ENCODE measurements around the gene QKI.
"Not testable (repeated sequence)": the region's sequence is repeated elsewhere in the genome, so short reads cannot be mapped to it uniquely, and the experiment has no call there.

QKI gene

DNA sequence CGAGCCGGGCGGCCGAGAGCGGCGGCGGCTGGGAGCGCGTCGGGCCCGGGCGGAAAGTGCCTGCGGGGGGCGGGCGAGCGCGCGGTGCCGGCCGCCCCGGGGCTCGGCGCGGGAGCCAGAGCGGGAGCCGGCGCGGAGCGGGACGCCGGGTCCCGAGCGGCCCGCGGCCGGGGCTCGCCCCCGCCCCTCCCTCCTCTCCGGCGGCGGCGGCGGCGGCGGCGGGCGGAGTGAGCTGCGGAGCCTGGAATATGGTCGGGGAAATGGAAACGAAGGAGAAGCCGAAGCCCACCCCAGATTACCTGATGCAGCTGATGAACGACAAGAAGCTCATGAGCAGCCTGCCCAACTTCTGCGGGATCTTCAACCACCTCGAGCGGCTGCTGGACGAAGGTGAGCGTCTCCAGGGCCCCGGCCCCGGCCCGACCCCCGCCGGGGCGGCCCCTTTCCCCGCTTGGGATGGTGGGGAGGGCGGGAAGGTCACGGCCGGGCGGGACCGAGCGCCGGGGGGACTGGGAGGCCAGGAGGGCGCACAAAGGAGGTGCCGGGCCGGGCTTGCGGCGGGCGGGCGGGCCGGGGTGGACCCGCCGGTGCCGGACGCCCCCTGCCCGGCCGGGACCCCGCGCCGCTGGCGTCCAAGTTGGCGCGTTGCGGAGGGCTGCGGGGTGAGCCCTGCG lies 565 bp downstream of the QKI start:
- peak; percentile 76 for DNase-seq (ENCODE audit: low spot score)

DNA sequence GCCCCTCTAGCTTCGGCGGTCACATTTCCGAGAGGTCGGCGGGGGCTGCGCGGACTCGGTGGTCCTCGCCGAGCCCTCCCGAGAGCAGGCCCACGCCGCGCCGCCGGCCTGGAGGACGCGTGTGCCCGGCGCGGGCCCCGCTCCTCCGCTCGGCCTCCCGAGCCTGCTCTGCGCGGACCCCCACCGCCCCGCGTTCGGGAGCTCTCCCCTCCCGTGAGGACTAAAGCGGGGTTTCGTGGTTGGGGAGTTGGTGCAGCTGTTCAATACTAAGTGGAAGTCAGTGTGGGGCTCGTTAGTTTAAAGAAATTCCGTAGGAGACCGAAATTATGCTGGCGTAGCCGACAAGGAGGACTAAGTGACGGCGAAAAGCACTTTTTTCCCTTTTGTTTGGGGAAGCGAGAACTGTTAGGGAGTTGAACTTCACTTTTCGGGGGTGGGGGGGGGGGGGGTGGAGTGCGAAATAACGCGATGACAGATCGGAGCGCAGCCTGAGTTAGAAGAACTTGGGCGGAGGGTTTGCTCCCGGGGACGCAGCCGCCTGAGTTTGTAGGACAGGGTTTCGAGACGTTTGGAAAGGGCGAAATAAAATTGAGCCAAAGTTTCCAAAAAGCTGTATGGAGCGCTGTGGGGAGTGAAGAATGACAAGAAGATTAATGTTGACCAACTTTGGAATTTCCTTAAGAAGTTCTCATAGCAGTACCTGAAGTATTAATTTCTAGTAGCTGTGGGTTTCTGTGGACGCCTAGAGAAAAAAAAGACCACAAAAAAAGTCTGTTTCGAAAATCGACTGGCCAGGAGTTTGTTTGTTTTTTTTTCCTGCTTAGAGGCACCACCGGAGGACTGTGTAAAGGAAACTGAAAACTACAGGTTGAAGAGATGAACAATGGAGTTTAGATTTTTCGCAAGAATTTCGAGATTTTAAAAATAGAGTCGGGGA lies 1.4 kb downstream of the QKI start:
- peak; percentile 55 for DNase-seq (ENCODE audit: low spot score)

- DNase-seq (ENCODE audit: low spot score), result no peak
These were observed 2.2 kb downstream of the QKI start for GRCh38 chr6:163416557-163417253.

GRCh38 chr6:163417595-163417994 lies 3.1 kb downstream of the QKI start:
- no peak for DNase-seq (ENCODE audit: low spot score)

GRCh38 chr6:163418311-163419029 lies 4.0 kb downstream of the QKI start:
- no peak for DNase-seq (ENCODE audit: low spot score)

DNA sequence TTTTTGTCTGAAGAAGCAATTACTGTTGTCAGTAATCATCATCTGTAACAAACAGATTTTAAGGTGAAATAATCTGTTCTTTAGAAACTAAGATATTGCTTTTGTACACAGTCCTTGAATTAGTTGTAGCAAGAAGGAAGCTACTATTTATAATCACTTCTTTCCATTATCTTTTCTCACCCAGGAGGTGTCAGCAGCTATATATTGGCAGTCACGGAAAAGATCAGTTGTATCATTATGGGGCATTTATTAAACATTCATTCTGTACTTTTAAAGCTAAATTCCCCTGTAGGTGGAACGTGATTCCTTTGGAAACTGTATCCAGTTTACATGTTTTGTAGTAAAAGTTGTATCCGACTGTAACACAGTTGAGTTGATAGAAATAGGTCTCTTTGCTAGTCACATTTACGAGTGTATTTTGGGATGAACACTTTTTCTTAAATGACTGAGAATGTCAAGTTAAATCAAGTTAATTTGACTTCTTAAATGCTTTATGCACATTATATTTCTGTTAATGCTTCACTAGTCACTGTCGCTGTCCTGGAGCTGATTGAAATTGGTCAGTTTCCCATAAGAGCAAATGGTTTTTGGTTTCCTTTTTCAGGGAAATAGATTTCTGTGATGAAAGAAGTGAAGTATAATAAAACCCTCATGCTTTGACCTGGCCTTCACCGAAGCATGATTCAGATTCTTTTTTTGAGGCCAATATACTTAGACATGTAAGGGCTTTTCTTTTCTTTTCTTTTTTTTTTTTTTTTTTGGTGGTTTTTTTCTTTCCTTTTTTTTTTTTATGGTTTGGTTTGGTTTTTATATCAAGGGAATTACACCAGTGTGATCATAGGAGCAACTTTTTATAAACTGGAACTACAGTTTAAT lies 5.1 kb downstream of the QKI start:
- no peak for DNase-seq (ENCODE audit: low spot score)

- no peak for DNase-seq (ENCODE audit: low spot score)
These were observed 5.7 kb downstream of the QKI start for GRCh38 chr6:163420289-163420614.

GRCh38 chr6:163422550-163422949 lies 8.0 kb downstream of the QKI start:
- DNase-seq (ENCODE audit: low spot score), result no peak

DNA sequence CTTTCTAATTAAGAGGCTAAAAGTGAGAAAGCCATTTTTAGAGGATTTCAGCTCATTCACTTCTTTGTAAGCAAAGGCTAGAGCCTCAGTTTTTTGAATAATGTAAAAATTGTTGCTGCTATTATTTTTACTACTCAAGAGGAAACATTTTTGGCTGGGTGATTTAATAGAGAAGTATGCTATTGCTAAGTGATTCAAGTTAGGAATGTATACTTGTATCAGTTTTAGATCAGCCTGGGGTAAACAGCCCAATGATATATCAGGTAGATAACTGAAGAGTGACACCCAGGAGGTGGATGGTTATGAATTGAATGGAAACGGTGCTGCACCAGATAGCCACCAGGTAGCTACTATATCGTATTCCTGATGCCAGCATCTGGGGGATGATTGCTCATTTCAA lies 9.2 kb downstream of the QKI start:
- DNase-seq (ENCODE audit: low spot score), result no peak

GRCh38 chr6:163427498-163428254 lies 13.2 kb downstream of the QKI start:
- DNase-seq (ENCODE audit: low spot score), result no peak

GRCh38 chr6:163428373-163428772 lies 13.9 kb downstream of the QKI start:
- DNase-seq (ENCODE audit: low spot score), result no peak

DNA sequence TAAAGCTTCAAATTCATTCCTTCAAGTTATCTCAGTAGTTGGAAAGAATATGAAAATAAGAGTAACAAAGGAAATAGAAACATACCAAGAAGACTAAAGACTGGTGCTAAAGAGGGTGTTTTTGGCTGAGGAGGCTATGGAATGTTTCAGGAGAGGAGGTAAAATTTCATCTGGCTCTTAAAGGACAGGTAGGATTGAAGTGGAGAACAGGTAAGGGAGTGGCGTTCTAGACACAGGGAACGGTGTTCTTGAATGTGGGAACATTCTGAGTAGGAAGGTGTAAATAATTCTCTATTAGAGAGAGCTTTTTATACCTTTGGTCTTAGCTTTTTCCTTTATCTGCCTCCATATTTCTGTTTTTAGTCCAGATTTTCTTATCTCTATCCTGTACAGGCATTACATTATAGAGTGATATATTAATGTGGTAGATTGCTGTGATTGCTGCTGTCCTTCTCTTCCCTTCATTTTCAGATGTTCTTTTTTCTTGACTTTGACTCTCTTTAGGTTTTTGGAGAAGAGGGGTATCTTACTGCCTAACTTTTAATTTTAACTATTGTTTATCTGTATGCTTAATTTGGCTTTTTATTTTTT lies 15.4 kb downstream of the QKI start:
- DNase-seq (ENCODE audit: low spot score), result no peak

- no peak for DNase-seq (ENCODE audit: low spot score)
These were observed 17.8 kb downstream of the QKI start for GRCh38 chr6:163432300-163432699.

DNA sequence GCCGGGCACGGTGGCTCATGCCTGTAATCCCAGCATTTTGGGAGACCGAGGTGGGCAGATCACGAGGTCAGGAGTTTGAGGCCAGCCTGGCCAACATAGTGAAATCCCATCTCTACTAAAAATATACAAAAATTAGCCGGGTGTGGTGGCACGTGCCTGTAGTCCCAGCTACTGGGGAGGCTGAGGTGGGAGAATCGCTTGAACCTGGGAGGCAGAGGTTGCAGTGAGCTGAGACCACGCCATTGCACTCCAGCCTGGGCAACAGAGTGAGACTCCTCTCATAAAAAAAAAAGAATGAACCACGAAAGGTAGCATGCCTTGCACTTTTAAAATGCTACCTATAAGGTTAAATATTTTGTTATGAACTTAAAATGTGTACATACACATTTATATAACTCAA lies 19.0 kb downstream of the QKI start:
- not testable (repeated sequence) for DNase-seq (ENCODE audit: low spot score)

DNA sequence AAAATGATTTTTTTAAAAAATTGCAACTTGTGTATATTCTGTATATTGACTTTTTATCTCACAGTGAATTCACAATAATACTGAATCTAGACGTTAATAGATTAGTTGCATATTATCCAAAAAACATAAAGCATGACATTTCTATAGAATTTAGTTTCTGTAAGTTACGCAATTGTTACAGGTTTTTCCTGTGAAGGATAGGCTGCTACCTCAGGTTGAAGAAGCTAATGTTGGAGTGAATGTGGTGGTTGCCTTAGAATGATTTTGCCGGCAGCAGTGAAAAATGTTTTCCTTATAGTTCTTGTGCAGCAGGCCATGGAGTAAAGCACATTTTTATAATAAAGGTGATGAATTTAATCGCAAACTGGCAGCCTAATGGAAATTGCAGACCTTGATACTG lies 20.5 kb downstream of the QKI start:
- DNase-seq (ENCODE audit: low spot score), result no peak

GRCh38 chr6:163436843-163437242 lies 22.3 kb downstream of the QKI start:
- DNase-seq (ENCODE audit: low spot score), result no peak

GRCh38 chr6:163437466-163437865 lies 22.9 kb downstream of the QKI start:
- DNase-seq (ENCODE audit: low spot score), result no peak

DNA sequence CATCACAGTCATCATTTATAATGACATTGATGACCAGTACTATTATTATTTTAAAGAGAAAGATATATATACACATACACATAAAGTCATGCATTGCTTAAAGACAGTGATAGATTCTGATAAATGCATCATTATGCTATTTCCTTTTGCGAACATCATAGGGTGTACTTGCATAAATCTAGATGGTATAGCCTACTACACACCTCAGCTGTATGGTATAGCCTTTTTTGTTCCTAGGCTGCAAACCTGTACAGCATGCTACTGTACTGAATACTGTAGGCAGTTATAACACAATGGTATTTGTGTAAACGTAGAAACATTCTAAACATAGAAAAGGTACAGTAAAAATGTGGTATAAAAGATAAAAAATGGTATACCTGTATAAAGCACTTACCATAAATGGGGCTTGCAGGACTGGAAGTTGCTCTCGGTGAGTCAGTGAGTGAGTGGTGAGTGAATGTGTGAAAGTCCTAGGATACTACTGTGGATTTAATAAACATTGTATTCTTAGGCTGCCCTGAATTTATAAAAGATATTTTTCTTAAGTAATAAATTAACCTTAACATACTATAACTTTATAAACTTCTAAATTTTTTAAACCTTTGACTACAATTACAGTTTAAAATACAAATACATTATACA lies 23.9 kb downstream of the QKI start:
- DNase-seq (ENCODE audit: low spot score), result no peak

- DNase-seq (ENCODE audit: low spot score), result peak; percentile 33
These were observed 24.4 kb downstream of the QKI start for GRCh38 chr6:163438940-163439335.

- DNase-seq (ENCODE audit: low spot score), result not testable (repeated sequence)
These were observed 24.9 kb downstream of the QKI start for GRCh38 chr6:163439390-163439789.

All from D341Med (cell line).